SU-DHL-6 (cell line): ENCODE measurements around the gene HMGN4.
"Not testable (repeated sequence)": the region's sequence is repeated elsewhere in the genome, so short reads cannot be mapped to it uniquely, and the experiment has no call there.

ENCODE experiments used
- H2AFZ ChIP-seq: fragments of 200-600 bp; sonication (generic); 2 replicates; pipeline ENCODE4 v1.6.1; 2014; ENCODE audit warnings: low read depth, mild to moderate bottlenecking, moderate library complexity, mixed read lengths, antibody characterized with exemption, low read length; ENCODE audit not compliant: severe bottlenecking
- H3F3A ChIP-seq: fragments of 200-600 bp; shearing (Covaris generic); 2 replicates; pipeline ENCODE4 v1.6.0; 2016; ENCODE audit warnings: antibody characterized with exemption, mild to moderate bottlenecking; ENCODE audit not compliant: insufficient read depth
- H3K27ac ChIP-seq: fragments of 200-600 bp; sonication (generic); 2 replicates; pipeline ENCODE4 v1.5.1; 2016; ENCODE audit warnings: low read depth, mild to moderate bottlenecking, low read length, moderate library complexity, mixed read lengths
- H3K27me3 ChIP-seq: fragments of 200-600 bp; sonication (generic), shearing (Covaris generic); 2 replicates; pipeline ENCODE4 v1.6.0; 2014; ENCODE audit warnings: mild to moderate bottlenecking, low read length
- H3K36me3 ChIP-seq: fragments of 200-600 bp; sonication (generic); 2 replicates; pipeline ENCODE4 v1.6.1; 2014; ENCODE audit warnings: mild to moderate bottlenecking, low read length, mixed read lengths
- H3K4me2 ChIP-seq: fragments of 300-600, 200-600 bp; shearing (Covaris generic), sonication (generic); 2 replicates; pipeline ENCODE4 v1.6.0; 2014; ENCODE audit warnings: low read length, low read depth, mild to moderate bottlenecking; ENCODE audit not compliant: poor library complexity, severe bottlenecking
- H3K4me3 ChIP-seq: fragments of 200-600 bp; sonication (generic); 2 replicates; pipeline ENCODE4 v1.5.1; 2014; ENCODE audit warnings: antibody characterized with exemption, low read length, mild to moderate bottlenecking, mixed read lengths; ENCODE audit not compliant: insufficient read depth, poor library complexity, severe bottlenecking
- H3K79me2 ChIP-seq: fragments of 200-600 bp; sonication (generic); 2 replicates; pipeline ENCODE4 v1.6.1; 2014; ENCODE audit warnings: mild to moderate bottlenecking, low read length, moderate library complexity; ENCODE audit not compliant: insufficient read depth
- H3K9ac ChIP-seq: fragments of 200-600 bp; sonication (generic); 2 replicates; pipeline ENCODE4 v1.7.0; 2014; ENCODE audit warnings: mild to moderate bottlenecking, low read length
- H3K9me2 ChIP-seq: fragments of 200-600 bp; sonication (generic); replicated peaks from 2 replicates; pipeline ENCODE4 v1.6.1; 2014; ENCODE audit warnings: low read length; ENCODE audit not compliant: insufficient read depth
- H3K9me3 ChIP-seq: fragments of 200-600 bp; sonication (generic); 2 replicates; pipeline ENCODE4 v1.6.1; 2014; ENCODE audit warnings: low read length, mixed read lengths; ENCODE audit not compliant: insufficient read depth
- H4K20me1 ChIP-seq: fragments of 200-600 bp; sonication (generic); 2 replicates; pipeline ENCODE4 v1.6.1; 2014; ENCODE audit warnings: low read depth, mild to moderate bottlenecking, antibody characterized with exemption, low read length, moderate library complexity, mixed read lengths
- CTCF ChIP-seq: fragments of 200-600 bp; sonication (generic); IDR thresholded peaks from one replicate; pipeline ENCODE4 v1.5.1; 2017; ENCODE audit warnings: antibody characterized with exemption, mild to moderate bottlenecking, low read length, moderate library complexity; ENCODE audit not compliant: insufficient read depth, poor library complexity, severe bottlenecking
- EZH2phosphoT487 ChIP-seq: fragments of 200-600 bp; sonication (generic), shearing (Covaris generic); conservative IDR thresholded peaks from 2 replicates; pipeline ENCODE4 v1.6.1; 2018; ENCODE audit warnings: mild to moderate bottlenecking, antibody characterized with exemption, low read length, moderate library complexity, mixed read lengths

HMGN4 gene

GRCh38 chr6:26543953-26544352 lies 5.8 kb downstream of the HMGN4 start:
- no peak overlapping the region for H2AFZ ChIP-seq
- H3K36me3 ChIP-seq, result peaks cover 35% of the 10 kb centered on the region
- no peak overlapping the region for H3K4me3 ChIP-seq
- TF ChIP-seq EZH2phosphoT487 (no peak), CTCF (peak; percentile 18)
- H3K79me2 ChIP-seq, result peaks cover 51% of the 10 kb centered on the region
- no peaks in the 10 kb centered on the region for H3K27me3 ChIP-seq
- H3K9ac ChIP-seq, result no peak overlapping the region
- H3K27ac ChIP-seq, result no peak overlapping the region
- H3K9me3 ChIP-seq, result no peaks in the 10 kb centered on the region
- H3K9me2 ChIP-seq, result no peaks in the 10 kb centered on the region
- peaks cover 38% of the 10 kb centered on the region for H3F3A ChIP-seq
- no peaks in the 10 kb centered on the region for H4K20me1 ChIP-seq
- H3K4me2 ChIP-seq, result no peak overlapping the region

- H3K9ac ChIP-seq, result no peak overlapping the region
- H3K9me3 ChIP-seq, result no peaks in the 10 kb centered on the region
- H3F3A ChIP-seq, result peaks cover 32% of the 10 kb centered on the region
- no peak overlapping the region for H3K4me2 ChIP-seq
- no peaks in the 10 kb centered on the region for H3K9me2 ChIP-seq
- no peak overlapping the region for H2AFZ ChIP-seq
- H3K27ac ChIP-seq, result no peak overlapping the region
- H3K27me3 ChIP-seq, result no peaks in the 10 kb centered on the region
- no peaks in the 10 kb centered on the region for H4K20me1 ChIP-seq
- H3K79me2 ChIP-seq, result peaks cover 46% of the 10 kb centered on the region
- H3K36me3 ChIP-seq, result peaks cover 35% of the 10 kb centered on the region
- H3K4me3 ChIP-seq, result no peak overlapping the region
- TF ChIP-seq CTCF, result no peak
- no peak for TF ChIP-seq EZH2phosphoT487
Measured at GRCh38 chr6:26544473-26544872, 6.3 kb downstream of the HMGN4 start.

- H3K9me2 ChIP-seq, result no peaks in the 10 kb centered on the region
- no peak overlapping the region for H3K27ac ChIP-seq
- H3K9ac ChIP-seq, result no peak overlapping the region
- no peaks in the 10 kb centered on the region for H3K9me3 ChIP-seq
- H3K4me3 ChIP-seq, result no peak overlapping the region
- no peak overlapping the region for H3K4me2 ChIP-seq
- H3K36me3 ChIP-seq, result peaks cover 35% of the 10 kb centered on the region
- TF ChIP-seq EZH2phosphoT487 (no peak), CTCF (no peak)
- peaks cover 37% of the 10 kb centered on the region for H3K79me2 ChIP-seq
- no peaks in the 10 kb centered on the region for H4K20me1 ChIP-seq
- peaks cover 29% of the 10 kb centered on the region for H3F3A ChIP-seq
- no peak overlapping the region for H2AFZ ChIP-seq
- H3K27me3 ChIP-seq, result no peaks in the 10 kb centered on the region
Measured at GRCh38 chr6:26545627-26546026, 7.5 kb downstream of the HMGN4 start.

GRCh38 chr6:26547363-26547762 lies 9.2 kb downstream of the HMGN4 start:
- H4K20me1 ChIP-seq, result not testable (repeated sequence)
- H3K36me3 ChIP-seq, result peaks cover 30% of the 10 kb centered on the region

More at GRCh38 chr6:26547363-26547762, 9.2 kb downstream of the HMGN4 start:
- H3K27me3 ChIP-seq, H2AFZ ChIP-seq, H3K9me3 ChIP-seq, H3K4me3 ChIP-seq, H3K4me2 ChIP-seq, H3K9me2 ChIP-seq, H3K9ac ChIP-seq, H3K27ac ChIP-seq: not testable (repeated sequence)
- peaks cover 33% of the 10 kb centered on the region for H3F3A ChIP-seq
- peaks cover 21% of the 10 kb centered on the region for H3K79me2 ChIP-seq
